ENCODE results near the gene MTCH2.

MTCH2 gene

DNA sequence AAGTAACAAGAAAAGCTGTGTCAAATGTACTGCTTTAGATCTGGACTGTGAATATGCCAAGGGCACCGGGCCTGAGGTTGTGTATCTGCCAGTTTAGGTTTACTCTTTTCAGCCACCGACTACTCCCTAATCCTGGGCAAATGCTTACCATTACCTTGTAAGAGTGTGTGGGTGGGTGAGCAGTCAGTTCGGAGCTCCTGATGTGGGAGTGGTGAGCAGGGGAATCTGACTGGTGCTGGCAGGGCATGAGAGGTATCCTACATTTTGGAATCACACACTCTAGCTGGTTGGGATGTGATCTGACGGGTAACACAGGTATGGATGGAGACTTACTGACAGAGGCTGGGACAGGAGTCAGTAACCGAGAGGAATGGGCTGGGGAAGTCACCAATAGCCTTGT lies 58.5 kb downstream of the MTCH2 start:
- H3K4me3 ChIP-seq (ENCODE audit: low read depth, low read length), result no peak overlapping the region
- TF ChIP-seq, protein P1, sequence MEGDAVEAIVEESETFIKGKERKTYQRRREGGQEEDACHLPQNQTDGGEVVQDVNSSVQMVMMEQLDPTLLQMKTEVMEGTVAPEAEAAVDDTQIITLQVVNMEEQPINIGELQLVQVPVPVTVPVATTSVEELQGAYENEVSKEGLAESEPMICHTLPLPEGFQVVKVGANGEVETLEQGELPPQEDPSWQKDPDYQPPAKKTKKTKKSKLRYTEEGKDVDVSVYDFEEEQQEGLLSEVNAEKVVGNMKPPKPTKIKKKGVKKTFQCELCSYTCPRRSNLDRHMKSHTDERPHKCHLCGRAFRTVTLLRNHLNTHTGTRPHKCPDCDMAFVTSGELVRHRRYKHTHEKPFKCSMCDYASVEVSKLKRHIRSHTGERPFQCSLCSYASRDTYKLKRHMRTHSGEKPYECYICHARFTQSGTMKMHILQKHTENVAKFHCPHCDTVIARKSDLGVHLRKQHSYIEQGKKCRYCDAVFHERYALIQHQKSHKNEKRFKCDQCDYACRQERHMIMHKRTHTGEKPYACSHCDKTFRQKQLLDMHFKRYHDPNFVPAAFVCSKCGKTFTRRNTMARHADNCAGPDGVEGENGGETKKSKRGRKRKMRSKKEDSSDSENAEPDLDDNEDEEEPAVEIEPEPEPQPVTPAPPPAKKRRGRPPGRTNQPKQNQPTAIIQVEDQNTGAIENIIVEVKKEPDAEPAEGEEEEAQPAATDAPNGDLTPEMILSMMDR (IDR thresholded peaks at IDR 0.05; ENCODE audit: borderline replicate concordance, insufficient read depth, low read depth, low read length), result no peak

DNA sequence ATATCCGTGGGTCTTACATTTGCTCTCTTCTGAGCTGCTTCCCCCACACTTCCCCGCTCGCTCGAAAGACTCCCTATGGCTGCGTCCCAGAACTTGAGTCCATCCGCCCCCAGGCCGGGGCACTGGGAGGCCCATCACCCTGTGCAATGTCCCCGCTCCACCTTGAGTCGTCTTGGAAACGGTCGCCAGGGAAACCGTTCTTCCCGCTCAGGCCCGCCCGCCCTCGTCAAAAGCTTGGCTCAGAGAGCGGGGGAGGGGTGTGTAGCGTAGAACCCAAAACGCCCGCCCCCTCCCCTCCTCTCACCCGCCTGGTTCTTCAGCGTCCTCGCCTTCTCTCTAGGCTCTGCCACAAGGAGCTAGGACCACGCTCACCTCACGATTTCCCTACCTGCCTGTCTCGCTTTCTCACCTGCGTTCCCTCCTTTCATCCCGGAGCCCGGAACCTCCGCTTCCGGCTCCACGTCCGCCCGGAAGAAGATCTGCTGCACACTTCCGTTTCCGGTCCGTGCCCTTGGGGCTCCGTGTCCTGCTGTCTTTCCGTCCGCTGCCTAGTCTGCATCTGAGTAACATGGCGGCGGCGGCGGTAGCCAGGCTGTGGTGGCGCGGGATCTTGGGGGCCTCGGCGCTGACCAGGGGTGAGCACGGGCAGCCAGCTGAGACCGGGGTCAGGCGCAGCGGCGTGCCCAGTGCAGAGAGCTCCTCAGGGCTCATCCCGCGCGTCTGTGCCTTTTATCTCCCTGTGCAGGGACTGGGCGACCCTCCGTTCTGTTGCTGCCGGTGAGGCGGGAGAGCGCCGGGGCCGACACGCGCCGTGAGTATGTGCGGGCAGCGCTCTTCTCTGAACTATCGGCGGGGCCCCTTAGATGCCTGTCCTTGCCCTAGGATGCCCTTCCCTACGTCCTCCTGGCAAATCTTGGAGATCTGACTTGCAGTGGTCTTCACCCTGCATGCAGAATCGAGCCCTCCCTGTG lies 63.5 kb downstream of the MTCH2 start, which contains the start of the genes KBTBD4 and NDUFS3:
TSS of gene KBTBD4 (minus strand) at position 447 of the 971 bp plus-strand sequence. CDS start at position 428, 19 bp downstream.
TSS of gene NDUFS3 (plus strand) at position 551 of the 971 bp plus-strand sequence. CDS start at position 569, 18 bp downstream.
- TF ChIP-seq, protein P1 (IDR thresholded peaks at IDR 0.05; ENCODE audit: borderline replicate concordance, insufficient read depth, low read depth, low read length), result no peak
- peak within 1 kb of the TSS; percentile 99 for H3K4me3 ChIP-seq (ENCODE audit: low read depth, low read length)

DNA sequence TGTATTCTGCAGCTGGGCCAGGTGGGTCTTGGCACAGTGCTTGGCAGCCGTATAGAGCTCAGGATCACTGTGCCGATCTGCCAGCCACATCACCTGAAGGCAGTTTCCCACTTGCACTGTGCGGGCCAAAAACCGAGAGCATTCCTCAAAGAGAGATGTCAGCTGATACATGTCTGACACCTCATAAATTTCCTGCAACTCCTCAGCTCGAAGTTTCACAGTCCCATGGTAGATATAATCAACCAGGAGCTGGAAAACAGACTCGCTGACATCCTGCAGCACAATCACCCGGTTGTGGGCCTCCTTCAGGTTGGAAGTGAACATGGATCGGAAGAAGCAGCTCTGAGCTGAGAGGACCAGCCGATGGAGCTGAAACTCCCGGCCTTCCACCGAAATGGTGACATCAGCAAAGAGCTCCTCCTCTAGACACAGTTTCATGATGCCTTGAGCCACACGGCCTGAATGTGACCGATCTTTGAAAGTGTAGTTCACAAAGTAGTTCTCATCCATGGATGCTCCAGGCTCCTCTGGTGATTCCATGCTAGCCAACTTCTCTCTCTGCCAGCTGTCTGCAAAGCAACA lies 64.8 kb downstream of the MTCH2 start:
- TF ChIP-seq, protein P1 (IDR thresholded peaks at IDR 0.05; ENCODE audit: borderline replicate concordance, insufficient read depth, low read depth, low read length), result no peak
- H3K4me3 ChIP-seq (ENCODE audit: low read depth, low read length), result no peak overlapping the region

DNA sequence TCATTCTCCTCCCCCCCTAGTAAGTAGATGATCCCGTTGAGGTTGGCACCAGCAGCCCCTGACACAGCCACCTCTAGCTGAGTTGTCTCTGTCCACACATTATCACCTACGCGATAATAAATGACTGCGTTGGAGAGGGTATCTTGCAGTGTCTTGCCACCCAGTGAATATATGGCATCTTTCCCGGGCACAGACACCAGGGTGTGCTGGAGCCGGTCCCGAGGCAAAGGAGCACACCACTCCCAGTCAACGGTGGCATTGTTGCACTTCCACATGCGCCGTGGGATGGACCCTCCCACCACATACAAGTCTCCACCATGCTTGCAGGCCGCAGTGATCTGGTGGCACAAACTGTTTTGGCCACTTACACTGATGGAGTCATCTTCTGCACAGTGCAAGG lies 69.0 kb downstream of the MTCH2 start:
- no peak overlapping the region for H3K4me3 ChIP-seq (ENCODE audit: low read depth, low read length)
- TF ChIP-seq, protein P1 (IDR thresholded peaks at IDR 0.05; ENCODE audit: borderline replicate concordance, insufficient read depth, low read depth, low read length), result no peak

GRCh38 chr11:47572715-47573255 lies 69.6 kb downstream of the MTCH2 start:
- no peak overlapping the region for H3K4me3 ChIP-seq (ENCODE audit: low read depth, low read length)
- TF ChIP-seq, protein P1 (IDR thresholded peaks at IDR 0.05; ENCODE audit: borderline replicate concordance, insufficient read depth, low read depth, low read length), result no peak

- H3K4me3 ChIP-seq (ENCODE audit: low read depth, low read length), result no peak overlapping the region
- TF ChIP-seq, protein P1 (IDR thresholded peaks at IDR 0.05; ENCODE audit: borderline replicate concordance, insufficient read depth, low read depth, low read length), result no peak
These were observed 70.5 kb downstream of the MTCH2 start for GRCh38 chr11:47571895-47572294.
